GM12873 (cell line): ENCODE measurements around the gene SDCCAG8.

Experiments used
- TF ChIP-seq, protein P1 (sequence below): IDR thresholded peaks from 2 replicates; pipeline ENCODE4 v1.5.1; 2012; ENCODE audit warnings: low read depth, mild to moderate bottlenecking, moderate library complexity, low read length, control low read depth; ENCODE audit not compliant: insufficient read depth; ENCODE audit errors: missing control alignments

The SDCCAG8 gene

DNA sequence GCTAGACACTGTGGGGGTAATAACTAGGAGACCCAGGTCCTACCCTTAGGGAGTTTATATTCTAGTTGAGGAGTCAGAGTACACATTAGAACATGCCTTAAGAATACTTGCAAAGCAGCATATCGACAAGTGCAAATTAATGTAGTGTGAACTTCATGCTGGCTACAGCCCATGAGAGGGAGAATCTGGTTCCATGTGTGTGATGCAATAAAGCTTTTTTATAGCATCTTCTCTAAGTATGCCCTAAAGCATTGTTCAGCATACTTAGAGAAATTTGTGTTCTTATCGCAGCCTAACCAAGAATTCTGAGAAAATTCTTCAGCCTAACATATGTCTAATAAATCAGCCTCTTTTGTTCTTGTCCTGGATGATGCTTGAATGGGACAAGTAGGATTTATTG lies 95.5 kb downstream of the SDCCAG8 start:
- TF ChIP-seq, protein P1, sequence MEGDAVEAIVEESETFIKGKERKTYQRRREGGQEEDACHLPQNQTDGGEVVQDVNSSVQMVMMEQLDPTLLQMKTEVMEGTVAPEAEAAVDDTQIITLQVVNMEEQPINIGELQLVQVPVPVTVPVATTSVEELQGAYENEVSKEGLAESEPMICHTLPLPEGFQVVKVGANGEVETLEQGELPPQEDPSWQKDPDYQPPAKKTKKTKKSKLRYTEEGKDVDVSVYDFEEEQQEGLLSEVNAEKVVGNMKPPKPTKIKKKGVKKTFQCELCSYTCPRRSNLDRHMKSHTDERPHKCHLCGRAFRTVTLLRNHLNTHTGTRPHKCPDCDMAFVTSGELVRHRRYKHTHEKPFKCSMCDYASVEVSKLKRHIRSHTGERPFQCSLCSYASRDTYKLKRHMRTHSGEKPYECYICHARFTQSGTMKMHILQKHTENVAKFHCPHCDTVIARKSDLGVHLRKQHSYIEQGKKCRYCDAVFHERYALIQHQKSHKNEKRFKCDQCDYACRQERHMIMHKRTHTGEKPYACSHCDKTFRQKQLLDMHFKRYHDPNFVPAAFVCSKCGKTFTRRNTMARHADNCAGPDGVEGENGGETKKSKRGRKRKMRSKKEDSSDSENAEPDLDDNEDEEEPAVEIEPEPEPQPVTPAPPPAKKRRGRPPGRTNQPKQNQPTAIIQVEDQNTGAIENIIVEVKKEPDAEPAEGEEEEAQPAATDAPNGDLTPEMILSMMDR = no peak

- TF ChIP-seq, protein P1 = no peak
These were observed 98.8 kb downstream of the SDCCAG8 start for GRCh38 chr1:243354511-243355153.

- TF ChIP-seq, protein P1 = no peak
These were observed 108.0 kb downstream of the SDCCAG8 start for GRCh38 chr1:243363832-243364231.

DNA sequence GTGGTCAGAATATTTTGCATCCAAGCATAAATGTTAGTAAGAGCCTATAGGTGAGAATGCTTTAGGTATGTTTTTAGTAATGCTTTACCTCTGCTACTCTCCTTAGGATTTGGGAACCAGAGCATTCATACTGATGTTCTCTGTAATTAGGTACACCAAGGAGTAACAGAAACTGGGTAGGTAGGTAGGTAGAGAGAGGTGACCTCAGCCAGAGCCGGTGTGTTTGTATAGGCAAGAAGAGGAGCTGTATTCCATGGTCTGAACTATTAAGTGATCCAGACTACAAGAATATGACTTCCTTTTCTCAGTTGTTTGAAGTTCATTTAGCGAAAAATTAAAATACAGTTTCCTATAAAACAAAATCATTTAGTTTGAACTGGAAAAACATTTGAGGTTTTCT lies 108.5 kb downstream of the SDCCAG8 start:
- TF ChIP-seq, protein P1 = no peak

GRCh38 chr1:243364866-243365265 lies 109.0 kb downstream of the SDCCAG8 start:
- TF ChIP-seq, protein P1 = no peak

DNA sequence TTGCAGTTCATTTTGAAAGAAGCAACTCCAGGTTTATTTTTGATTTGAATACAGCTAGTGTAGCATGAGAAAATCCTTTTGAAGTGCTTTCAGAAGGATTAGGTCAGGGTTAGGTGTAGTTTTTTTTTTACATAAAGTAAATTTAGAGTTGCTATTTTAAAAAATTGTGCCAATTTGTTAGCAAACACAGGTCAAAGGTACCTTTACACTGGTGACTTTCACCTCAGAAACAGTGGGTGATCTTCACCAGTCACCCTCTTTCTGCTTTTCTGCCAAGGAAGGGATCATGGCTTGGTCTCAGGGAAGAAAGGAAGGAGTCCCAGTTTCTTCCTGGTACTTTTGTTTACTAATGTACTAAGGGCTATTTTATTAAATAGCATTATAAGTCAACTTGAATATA lies 111.5 kb downstream of the SDCCAG8 start:
- TF ChIP-seq, protein P1 = no peak

GRCh38 chr1:243374412-243374811 lies 118.6 kb downstream of the SDCCAG8 start:
- TF ChIP-seq, protein P1 = no peak
